HepG2 (cell line): ENCODE results near the gene C1QB. TPM values are rescaled to one million over a fixed set of nuclear protein-coding genes. Genes with fewer than 3 reads are reported as not detected.

Experiments used
- ATAC-seq: fragments of 200-7000 bp; cut with Tn5 transposase; 3 replicates; pipeline ENCODE4 v1.9.1; 2020; ENCODE audit warnings: mild to moderate bottlenecking, moderate library complexity
- BruUV-seq: library from RNA; stranded (reverse); fragments of 400-500 nt; replicated peaks from 2 replicates; lab custom pipeline; 2021; lab: Mats Ljungman, UMichigan
- CTCF ChIA-PET: fragments of 300-600 bp; formaldehyde crosslinking; extraction: SDS; loops from one replicate; lab custom pipeline; 2021; ENCODE audit warnings: low total read pairs, inconsistent platforms, low intra/inter-chr PET ratio; lab: Yijun Ruan, JAX
- POLR2A ChIA-PET: fragments of 350-600 bp; sonication (Branson Sonifier 250); formaldehyde crosslinking; loops from one replicate; lab custom pipeline; 2020; ENCODE audit warnings: antibody characterized with exemption, inconsistent platforms; lab: Yijun Ruan, JAX
- DNase-seq: peaks from one replicate; pipeline ENCODE4 v3.0.0-alpha.2; 2015; ENCODE audit warnings: low spot score
- FAIRE-seq: peaks from 3 replicates; lab custom pipeline; 2011; peaks lifted over from hg19 to GRCh38; lab: Jason Lieb, UNC
- H2AFZ ChIP-seq: one replicate; pipeline ENCODE4 v1.6.1; 2011; ENCODE audit warnings: low read length, inconsistent platforms
- H3K27ac ChIP-seq: fragments of 300-600 bp; 3 replicates; pipeline ENCODE4 v1.8.0; 2011; ENCODE audit warnings: mixed run types, mild to moderate bottlenecking, mixed read lengths, low read length, inconsistent platforms; ENCODE audit not compliant: insufficient read depth; ENCODE audit errors: extremely low read length
- H3K27me3 ChIP-seq, 2 experiments: fragments of 200-600 bp in 1 of 2; 2 replicates in 1 of 2; 3 replicates in 1 of 2; pipeline versions ENCODE4 v1.6.0 to v1.8.0; 2011; ENCODE audit warnings: low read length in 2 of 2, mild to moderate bottlenecking in 2 of 2, moderate library complexity in 2 of 2, inconsistent platforms in 1 of 2; ENCODE audit not compliant: insufficient read depth in 2 of 2, control insufficient read depth in 1 of 2
- H3K36me3 ChIP-seq, 2 experiments: fragments of 200-600 bp in 1 of 2; replicated peaks in 1 of 2; 2 replicates in 1 of 2; 3 replicates in 1 of 2; pipeline versions ENCODE4 v1.5.1 to v1.8.0; 2011; ENCODE audit warnings: low read length in 2 of 2, inconsistent platforms in 1 of 2; ENCODE audit not compliant: insufficient read depth in 2 of 2, control insufficient read depth in 1 of 2
- H3K4me1 ChIP-seq: 2 replicates; pipeline ENCODE4 v1.5.1; 2012; ENCODE audit warnings: low read length, inconsistent platforms; ENCODE audit not compliant: insufficient read depth
- H3K4me2 ChIP-seq: 2 replicates; pipeline ENCODE4 v1.6.0; 2011; ENCODE audit warnings: low read depth, low read length, inconsistent platforms
- H3K4me3 ChIP-seq, 3 experiments: fragments of 200-600 bp in 1 of 3; sonication (generic), shearing (Covaris generic) in 1 of 3; replicated peaks in 1 of 3; 2 replicates each; pipeline ENCODE4 v1.5.1; 2011 to 2016; ENCODE audit warnings: low read length in 3 of 3, inconsistent platforms in 2 of 3, low read depth in 2 of 3, mild to moderate bottlenecking in 2 of 3, control low read depth in 1 of 3, mixed read lengths in 1 of 3; ENCODE audit not compliant: insufficient read depth in 1 of 3
- H3K79me2 ChIP-seq: one replicate; pipeline ENCODE4 v1.6.1; 2011; ENCODE audit warnings: low read length, inconsistent platforms; ENCODE audit not compliant: insufficient read depth
- H3K9ac ChIP-seq: 2 replicates; pipeline ENCODE4 v1.6.0; 2011; ENCODE audit warnings: mild to moderate bottlenecking, low read depth, low read length, inconsistent platforms; ENCODE audit not compliant: insufficient read depth
- H3K9me3 ChIP-seq: 2 replicates; pipeline ENCODE4 v1.5.1; 2012; ENCODE audit warnings: mild to moderate bottlenecking, low read length
- H4K20me1 ChIP-seq: 2 replicates; pipeline ENCODE4 v1.6.0; 2011; ENCODE audit warnings: inconsistent platforms, mild to moderate bottlenecking, low read length, moderate library complexity; ENCODE audit not compliant: insufficient read depth
- AHDC1 ChIP-seq: sonication (generic); formaldehyde crosslinking; IDR thresholded peaks from 2 replicates; pipeline ENCODE4 v1.5.1; 2020; ENCODE audit warnings: mild to moderate bottlenecking, missing genetic modification reagents, borderline replicate concordance
- PRDM10 ChIP-seq: sonication (generic); formaldehyde crosslinking; IDR thresholded peaks from 2 replicates; pipeline ENCODE4 v1.4.0; 2020; ENCODE audit warnings: low read depth, missing genetic modification reagents
- WGBS: methylation state at CpG from one replicate; pipeline ENCODE4 v1.1.6; 2017; ENCODE audit warnings: low lambda C conversion rate; 5-methylcytosine and 5-hydroxymethylcytosine counted together
- in situ Hi-C: cut with HindIII; loops from 2 replicates; pipeline ENCODE4 v1.10.0; 2017; ENCODE audit warnings: low pct_unique_long_range_greater_than_20kb; ENCODE audit not compliant: extremely low pct_ligation_motif_present
- intact Hi-C: fragments of 100-400 bp; cut with micrococcal nuclease; formaldehyde crosslinking; loops from one replicate; pipeline ENCODE4 v1.10.0; 2022; ENCODE audit not compliant: unreplicated experiment
- polyA plus RNA-seq, 8 experiments: library from polyadenylated mRNA; depleted of rRNA in 3 of 8; stranded (reverse) in 7 of 8; unstranded in 1 of 8; fragments of >200 nt; fragmentation: Illumina TruSeq in 4 of 8; extraction: Trizol in 4 of 8; gene quantifications; 2 replicates each; pipeline versions ENCODE4 v1.2.1 to v1.2.3, GENCODE V29; 2011 to 2016; ENCODE audit warnings: low read depth in 4 of 8, missing spikeins in 1 of 8, mixed read lengths in 1 of 8; ENCODE audit not compliant: insufficient read depth in 1 of 8
- total RNA-seq, 5 experiments: library from RNA; depleted of rRNA; stranded (reverse); fragments of >200 nt; fragmentation: Illumina TruSeq; extraction: Trizol; gene quantifications; 2 replicates each; pipeline ENCODE4 v1.2.3, GENCODE V29; 2016; ENCODE audit warnings: low read depth in 1 of 5

The C1QB gene
- total and polyA plus RNA-seq, 2 of the 13 experiments (the other 11 are each of a cell fraction or from before 2014, with no cell fraction given), result not detected

GRCh38 chr1:22710701-22711049 is 57.6 kb downstream of the C1QB start, which contains the start of gene EPHB2:
Gene EPHB2, plus strand, starts transcription at chr1:22710839. Its CDS starts 144 bp downstream, at chr1:22710983.
- H3K9ac ChIP-seq, result no peak within 1 kb of the TSS
- DNase-seq (no peak), ATAC-seq (peak; percentile 29; the same call in 2 of the 3 replicates), FAIRE-seq (no peak)
- peak within 1 kb of the TSS; percentile 47 for H3K4me2 ChIP-seq
- in situ Hi-C loops (loop anchor here (25.0 kb wide), 1 partner anchor 177 kb away; no protein-coding TSS in a partner anchor), intact Hi-C loops (no loop called here)
- no CpG with 5 or more reads among the region's 55 CpGs for WGBS
- H3K4me3 ChIP-seq, result peak within 1 kb of the TSS in 2 of 3 experiments; percentile 41 to 48; a peak in 4 of 6 replicates
- H2AFZ ChIP-seq, result no peak within 1 kb of the TSS
- H3K27me3 ChIP-seq, result peaks cover 12 to 49% of the 10 kb centered on the region in 2 experiments
- no peaks in the 10 kb centered on the region for H3K4me1 ChIP-seq
- CTCF ChIA-PET, result no interaction called here
- H3K79me2 ChIP-seq, result no peaks in the 10 kb centered on the region
- BruUV-seq, result no TSS peak
- no peak within 1 kb of the TSS for H3K27ac ChIP-seq
- POLR2A ChIA-PET, result no interaction called here
- no peaks in the 10 kb centered on the region for H4K20me1 ChIP-seq
- H3K9me3 ChIP-seq, result no peaks in the 10 kb centered on the region
- TF ChIP-seq AHDC1 (CRISPR knock-in tag) (no peak), PRDM10 (CRISPR knock-in tag) (peak; percentile 90)
- TF ChIP-seq, all 625 proteins: peak for 1
- H3K36me3 ChIP-seq, result no peaks in the 10 kb centered on the region
